Medulla oblongata (tissue), 1 donor: Measurements from ENCODE around the gene HPSE2.
"Not testable (repeated sequence)": the region's sequence is repeated elsewhere in the genome, so short reads cannot be mapped to it uniquely, and the experiment has no call there.

Source experiments
- DNase-seq: peaks from one replicate; pipeline ENCODE4 v3.0.0-alpha.2; 2015; ENCODE audit errors: extremely low spot score

The HPSE2 gene

DNA sequence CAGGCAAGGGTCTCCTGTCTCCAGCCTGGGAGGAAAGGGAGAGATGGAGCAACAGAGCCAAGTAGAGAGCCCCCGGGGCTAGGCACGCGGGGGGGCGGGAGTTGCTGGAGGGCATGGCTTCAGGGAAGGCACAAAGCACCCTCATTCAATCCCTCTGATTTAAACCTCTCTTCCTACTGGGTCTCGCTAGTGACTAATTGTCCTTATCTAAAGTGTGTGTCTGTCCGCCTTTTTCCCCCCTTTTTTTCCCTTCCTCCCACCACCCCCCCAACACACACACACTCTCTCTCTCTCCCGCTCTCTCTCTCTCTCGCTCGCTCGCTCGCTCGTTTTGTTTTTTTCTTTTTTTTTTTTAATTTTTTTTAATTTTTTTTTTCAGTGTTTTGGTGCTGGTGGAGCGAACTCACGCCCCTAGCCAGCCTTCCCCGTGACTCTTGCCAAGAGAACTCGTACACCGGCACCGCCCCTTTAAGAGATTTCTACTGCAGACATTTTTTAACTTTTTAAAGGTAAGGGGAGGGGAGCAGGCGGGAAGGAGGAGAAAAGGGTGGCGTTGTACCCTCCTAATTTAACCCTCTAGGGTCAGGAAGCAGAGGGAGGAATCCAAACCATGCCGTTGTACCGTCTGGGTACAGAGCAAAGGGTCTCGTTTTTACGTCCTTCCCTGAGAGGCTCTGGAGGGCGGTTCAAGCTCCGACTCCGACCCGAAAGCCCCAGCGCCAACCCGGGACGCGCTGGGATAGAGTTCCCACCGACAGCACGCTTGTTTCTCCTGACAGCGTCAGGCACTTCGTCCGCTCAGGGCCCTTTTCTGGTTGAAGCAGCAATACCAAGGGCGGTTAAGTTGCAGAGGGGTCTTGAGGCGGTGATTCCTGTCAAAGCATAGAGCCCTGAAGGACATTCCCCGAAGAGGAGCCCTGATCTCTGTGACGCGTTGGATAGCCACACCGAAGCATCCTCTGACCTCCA lies at the start of gene HPSE2:
HPSE2 (minus strand) TSS at position 195 of the 969 bp plus-strand sequence.
- DNase-seq = no peak

DNA sequence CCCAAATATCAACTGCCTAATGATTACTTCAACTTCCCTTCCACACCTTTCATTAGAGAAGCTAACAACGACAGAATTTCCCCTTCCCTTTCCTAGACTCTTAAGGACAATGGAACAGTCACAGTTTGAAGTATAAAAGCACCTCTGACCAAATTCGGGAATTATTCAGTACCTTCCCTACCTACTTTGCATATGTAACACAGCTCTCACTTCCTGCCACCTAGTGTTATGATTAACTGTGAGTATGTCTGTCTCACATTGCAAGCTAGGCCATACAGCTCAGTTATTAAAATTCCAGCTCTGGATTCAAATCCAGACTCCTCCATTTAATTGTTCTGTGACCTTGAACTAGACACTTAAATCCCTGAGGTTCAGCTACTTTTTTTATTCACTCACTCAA lies 44.8 kb upstream of the HPSE2 start:
- no peak for DNase-seq

DNA sequence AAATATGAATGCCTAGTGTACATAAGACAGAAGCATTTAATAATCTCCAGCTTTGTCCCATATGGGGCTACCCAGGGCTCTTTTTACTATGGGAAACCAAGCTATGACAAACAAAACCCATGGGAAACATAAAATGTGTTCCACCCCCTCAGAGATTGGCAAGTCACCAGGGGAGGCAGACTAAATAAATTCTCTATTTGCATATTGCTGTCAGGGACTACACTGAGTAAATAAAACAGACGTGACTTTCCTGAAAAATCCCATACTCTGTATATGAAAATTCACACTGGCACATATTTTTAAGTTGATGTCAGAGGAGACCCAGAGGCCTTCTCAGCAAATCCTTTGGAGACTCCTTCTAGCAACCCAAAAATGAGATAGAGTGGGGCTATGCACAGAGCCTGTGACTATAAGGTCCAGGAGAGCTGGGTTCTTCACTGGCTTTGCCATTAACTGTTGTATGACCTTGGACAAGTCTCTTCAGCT lies 44.0 kb upstream of the HPSE2 start:
- DNase-seq = no peak

DNA sequence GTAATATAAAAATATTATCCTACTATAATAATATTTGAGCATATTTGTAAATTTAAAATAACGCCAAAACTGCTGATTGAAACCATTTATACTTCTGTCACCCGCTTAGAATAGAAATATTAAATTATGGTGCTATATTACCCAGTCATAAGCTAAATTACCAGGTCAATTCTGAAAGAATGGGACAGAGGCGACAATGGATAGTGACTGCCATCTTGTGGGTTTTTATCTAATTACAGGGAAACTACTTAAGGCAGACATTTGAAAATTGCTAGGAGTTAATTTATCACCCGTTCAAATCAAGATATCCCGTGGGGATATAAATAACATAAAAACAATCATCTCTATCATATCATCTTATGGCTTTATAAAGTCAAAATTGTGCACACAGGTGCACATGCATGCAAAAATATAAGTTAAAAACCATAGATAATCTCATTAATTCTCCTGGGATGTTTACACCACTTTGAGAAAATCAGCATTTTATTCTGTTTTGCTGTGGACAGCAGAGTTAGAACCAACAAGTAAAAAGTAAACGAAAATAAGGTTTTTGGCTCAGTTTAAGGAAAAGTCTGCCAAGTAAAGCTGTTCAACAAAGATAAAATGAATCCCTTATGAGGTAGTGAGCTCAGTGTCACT lies 41.3 kb upstream of the HPSE2 start:
- DNase-seq = no peak

DNA sequence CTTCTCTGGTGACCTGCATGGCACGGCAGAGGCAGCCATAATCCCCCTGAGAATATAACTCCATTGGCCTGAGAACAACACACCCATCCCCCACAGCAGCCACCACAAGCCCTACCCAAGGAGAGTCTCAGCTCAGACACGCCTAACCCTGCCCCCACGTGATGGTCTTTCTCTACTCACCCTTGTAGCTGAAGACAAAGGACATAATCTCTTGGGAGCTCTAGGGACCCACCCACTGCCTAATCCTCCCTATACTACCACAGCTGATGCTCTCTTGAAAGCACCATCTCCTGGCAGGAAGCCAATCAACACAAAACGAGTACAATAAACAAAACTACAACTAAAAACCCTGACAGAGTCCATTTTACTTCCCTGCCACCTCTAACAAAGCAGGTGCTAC lies 30.7 kb upstream of the HPSE2 start:
- no peak for DNase-seq

DNA sequence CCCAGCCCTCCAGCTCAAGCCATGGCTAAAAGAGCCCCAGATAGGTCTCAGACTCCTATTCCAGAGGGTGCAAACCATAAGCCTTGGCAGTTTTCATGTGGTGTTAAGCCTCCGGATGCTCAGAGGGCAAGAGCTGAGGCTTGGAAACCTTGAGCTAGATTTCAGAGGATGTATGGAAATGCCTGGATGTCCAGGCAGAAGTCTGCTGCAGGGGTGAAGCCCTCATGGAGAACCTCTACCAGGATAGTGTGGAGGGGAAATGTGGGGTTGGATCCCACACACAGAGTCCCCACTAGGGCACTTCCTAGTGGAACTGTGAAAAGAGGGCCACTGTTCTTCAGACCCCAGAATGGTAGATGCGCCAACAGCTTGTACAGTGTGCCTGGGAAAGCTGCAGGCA lies 13.2 kb upstream of the HPSE2 start:
- DNase-seq = no peak

DNA sequence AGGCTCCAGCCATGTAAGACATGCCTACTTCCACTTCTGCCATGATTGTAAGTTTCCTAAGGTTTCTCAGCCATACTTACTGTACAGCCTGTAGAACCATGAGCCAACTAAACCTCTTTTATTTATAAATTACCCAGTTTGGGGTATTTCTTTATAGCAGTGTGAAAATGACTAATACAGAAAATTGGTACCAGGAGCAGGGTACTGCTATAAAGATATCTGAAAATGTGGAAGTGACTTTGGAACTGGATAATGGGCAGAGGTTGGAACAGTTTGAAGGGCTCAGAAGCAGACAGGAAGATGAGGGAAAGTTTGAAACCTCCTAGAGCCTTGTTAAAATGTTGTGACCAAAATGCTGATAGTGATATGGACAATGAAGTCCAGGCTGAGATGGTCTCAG lies 12.2 kb upstream of the HPSE2 start:
- not testable (repeated sequence) for DNase-seq

DNA sequence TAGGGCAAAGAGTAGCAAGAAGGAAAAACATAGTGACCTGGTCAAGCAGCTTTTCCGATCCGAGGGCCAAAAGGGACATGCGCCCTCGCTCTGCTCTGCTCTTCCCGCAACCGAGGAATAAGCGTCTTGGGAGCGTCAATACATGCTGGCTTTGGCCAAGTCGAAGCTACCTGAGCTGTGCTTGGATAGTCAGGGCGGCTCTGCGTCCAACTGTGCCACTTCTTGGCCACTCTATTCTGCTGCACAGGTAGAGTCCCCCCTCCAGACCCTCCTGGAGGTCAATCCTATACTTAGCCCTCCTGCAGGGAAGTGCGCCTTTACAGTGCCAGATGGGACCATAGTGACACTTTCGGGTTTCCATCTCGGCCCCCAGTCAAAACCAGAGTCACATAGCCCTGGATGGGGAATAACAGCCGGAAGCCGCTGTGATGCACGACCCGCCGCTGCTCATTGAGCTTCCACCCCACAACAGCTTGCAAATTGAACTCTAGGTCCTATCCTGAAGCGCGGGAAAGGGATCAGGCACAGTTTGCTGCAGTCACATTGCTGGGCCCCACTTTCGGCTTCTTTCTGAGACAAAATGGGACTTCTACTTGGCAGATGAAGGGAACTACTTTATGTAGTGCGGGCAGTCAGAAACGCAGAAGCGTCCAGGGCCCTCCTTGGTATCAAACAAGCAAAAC lies 1.1 kb upstream of the HPSE2 start:
- no peak for DNase-seq

DNA sequence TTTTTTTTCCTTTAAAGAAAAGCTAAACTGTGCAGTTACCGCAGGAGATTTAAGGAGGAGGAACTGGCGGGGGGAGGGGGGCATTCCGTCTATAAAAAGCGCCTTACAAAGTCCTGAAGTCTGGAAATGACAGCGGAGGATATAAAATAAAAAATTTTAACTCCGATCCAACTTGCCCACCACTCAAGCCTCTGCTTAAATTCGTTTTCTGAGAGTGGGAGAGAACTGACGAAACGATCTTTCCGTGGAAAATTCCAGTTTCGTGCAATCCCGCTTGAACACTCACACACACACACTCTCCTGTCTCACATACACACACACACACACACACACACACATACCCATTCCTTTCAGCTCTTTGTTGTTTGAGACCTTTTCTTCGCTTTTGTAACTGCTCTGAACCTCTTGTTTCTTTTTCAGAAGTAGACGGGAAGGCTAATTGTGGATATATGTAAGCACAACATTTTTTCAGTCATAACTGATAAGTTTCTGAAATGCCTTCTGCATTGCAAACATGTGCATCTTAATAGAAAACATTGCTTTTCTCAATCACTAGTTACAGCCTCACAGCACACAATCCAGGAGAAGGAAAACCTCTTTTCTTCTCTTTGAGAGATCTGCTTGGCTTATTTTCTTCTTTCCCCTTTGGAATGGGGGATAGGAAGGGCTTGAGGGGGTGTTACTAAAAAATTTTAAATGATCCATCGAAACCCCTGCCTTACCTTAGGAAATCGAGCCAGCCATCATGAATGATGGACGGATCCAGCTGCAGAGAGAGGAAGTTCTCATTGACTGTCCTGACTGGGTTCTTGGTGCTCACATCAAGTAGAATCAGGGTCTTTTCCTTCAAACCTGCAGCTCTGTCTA lies 628 bp downstream of the HPSE2 start:
- peak; percentile 7 for DNase-seq

DNA sequence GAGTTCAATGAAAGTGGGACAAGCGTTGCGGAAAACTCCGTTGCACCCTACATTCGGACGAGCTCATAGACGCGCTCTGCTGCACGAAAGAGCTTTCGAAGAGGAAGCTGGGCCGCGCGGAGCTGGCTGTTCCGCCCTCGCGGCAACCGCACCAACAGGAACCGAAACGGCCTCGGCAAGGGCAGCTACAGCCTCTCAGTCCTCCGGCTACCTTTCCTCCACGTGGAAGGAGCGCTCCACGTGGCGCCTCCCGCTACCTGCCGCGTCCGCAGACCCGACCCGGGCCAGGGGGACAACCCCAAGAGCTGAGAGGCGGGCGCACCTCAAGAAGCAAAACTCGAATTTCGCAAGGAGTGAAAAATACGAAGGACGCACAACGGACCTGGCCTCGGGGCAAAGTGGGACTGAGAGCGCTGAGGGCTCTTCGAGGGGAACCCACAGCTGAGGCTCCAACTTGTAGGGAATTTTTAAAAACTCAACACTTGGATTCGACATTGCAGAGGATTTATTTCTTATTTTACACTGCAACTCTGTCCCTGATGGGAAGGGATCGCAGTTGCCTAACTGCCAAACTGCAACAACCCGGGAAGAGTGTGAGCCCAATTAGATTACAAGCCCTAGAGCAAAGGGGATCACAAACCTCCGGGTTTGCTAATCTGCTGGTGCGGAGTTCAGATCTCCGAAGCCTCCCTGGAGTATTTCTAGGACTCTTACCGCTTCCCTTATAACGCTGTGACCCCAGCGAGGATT lies 1.4 kb downstream of the HPSE2 start:
- DNase-seq = peak; percentile 63

DNA sequence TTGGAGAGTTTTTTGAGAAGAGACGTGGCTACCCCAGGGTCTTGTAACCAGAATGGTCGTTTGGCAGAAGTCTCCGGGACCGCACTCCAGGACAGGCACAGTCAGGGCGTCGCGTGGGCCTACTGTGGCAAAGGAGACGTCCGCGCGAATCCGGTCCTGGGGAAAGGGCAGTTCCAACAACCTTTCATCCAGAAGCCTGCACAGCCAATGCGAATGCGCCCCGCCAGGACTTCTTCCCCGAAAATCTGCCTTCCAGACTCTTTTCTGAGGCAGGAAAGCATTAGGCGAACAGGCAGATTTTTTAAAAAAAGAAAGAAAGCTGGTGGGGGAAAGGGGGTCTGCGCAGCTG lies 2.0 kb downstream of the HPSE2 start:
- peak; percentile 3 for DNase-seq

DNA sequence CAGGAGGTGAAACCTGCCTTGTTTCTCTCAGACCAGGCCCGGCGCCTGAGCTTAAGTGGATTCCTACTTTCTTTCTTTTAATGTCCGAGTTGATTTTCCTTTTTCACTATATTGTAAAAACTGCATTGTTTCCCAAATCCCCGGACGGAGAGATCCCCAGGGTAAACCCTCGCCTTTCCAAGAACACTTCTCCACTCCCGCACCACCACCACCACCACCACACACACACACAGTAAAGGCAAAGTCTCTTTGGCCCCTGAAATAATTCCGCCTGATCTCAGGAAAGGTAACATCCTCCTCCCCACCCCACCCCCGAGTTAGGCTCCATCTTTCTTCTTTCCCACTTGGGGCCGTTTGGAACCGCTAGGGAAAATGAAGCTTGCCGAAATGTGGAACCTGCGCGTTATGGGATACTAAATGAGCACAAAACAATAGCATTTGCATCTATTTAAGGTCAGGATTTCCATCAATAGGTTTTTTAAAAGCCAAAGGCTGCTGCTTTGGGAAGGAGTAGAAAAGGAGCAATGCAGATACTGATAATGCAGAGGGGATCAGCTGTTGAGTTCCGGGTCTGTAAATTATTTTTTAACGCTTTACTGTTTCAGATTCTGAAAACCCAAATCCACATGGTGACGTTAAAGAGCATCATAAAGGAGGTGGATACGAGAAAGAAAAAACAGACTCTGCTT lies 2.5 kb downstream of the HPSE2 start:
- no peak for DNase-seq

DNA sequence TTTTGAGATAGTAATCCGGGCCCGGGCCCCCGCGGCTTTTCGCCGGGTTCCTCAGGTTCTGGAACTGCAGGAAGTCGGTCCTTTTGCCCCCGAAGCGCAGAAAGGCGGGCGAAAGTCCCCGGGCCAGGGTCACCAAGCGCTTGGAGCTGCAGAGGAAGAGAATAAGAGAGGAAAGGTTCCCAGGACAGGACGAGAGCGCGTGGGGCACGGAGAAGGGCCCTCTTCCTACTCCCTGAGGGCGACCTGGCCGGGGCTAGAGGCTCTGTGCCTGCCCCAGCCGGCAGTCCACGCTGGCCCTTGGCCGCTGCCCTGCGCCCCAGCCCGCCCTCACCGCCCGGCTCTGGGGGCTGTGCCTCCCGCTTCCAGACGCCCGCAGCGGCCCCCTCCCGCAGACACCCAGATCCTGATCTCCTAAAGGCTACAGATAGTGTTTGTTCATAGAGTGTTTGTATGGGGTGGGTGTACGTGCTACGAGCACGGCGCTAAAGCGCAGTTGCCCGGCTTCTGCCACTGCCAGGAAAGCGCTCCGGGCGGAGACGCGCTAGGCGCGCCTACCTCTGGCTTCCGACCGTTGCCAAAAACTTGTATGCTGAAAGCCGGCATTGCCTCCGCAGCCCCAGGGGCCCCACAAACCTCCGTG lies 3.2 kb downstream of the HPSE2 start:
- peak; percentile 3 for DNase-seq

DNA sequence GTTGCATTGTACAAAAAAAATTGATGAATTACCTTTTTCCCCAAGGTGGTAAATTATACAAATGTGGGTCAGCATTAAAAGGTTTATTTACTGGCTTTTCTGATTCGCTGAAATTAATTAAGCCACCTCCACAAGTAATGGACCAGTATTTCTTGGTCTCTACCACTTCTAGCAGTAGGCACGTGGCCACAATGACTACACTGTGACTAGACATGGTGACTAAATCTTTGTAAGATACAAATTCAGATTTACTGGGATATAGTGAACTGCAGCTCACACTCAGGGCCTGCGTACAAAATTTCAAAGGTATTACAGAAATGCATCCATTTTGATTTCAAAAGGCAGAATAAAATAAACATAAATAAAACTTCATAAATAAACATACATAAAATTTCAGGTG lies 10.9 kb downstream of the HPSE2 start:
- no peak for DNase-seq

DNA sequence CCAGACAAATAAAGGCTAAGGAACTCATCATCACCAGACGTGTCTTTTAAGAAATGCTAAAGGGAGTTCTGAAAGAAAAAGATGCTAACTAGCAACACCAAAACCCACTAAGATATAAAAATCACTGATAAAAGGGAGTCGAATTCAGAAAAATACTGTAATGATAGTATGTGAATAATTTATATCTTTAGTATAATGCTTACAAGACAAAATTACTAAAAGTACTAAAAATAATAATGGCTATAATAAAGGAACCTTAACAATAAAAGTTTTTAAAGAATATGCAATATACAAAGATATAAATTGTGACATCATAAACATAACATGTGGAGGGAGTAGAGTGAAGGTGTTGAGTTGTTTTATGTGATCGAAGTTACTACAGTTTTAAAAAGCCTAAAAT lies 28.3 kb downstream of the HPSE2 start:
- DNase-seq = no peak

DNA sequence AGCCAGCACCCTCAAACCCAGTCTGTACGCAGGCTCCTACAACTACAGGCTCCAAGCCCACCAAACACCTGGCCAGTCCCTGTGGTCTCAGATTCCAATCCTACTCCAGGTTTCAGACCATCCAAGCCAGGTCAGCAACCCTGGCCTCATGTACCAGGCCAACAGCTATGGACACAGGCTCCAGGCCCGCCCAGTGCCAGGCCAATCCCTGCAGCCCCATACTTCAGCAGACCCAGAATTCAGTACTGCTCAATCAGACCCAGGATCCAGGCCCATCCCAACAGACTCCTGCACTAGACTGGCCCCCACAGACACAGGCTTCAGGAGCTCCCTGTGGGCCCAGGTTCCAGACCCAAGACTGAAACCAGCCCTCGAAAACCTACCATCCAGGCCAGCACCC lies 32.3 kb downstream of the HPSE2 start:
- DNase-seq = no peak

DNA sequence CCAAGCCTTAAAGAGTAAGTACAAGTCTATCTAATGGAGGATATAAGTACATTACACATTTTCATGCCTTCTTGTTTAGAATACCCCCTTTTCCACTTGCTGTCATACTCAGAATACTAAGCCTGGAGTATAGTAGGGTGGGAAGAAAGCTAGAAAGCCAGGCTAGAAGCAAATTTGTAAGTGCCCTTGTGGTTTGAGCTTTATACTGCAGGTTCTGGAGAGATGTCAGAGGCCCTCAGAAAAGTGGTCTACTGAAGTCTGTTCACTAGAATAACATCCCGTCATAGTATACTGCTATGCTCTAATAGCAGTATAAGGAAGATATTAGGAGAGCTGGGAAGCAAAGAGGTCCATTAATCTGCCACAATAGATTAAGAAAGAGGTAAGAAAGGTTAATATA lies 62.7 kb downstream of the HPSE2 start:
- no peak for DNase-seq

DNA sequence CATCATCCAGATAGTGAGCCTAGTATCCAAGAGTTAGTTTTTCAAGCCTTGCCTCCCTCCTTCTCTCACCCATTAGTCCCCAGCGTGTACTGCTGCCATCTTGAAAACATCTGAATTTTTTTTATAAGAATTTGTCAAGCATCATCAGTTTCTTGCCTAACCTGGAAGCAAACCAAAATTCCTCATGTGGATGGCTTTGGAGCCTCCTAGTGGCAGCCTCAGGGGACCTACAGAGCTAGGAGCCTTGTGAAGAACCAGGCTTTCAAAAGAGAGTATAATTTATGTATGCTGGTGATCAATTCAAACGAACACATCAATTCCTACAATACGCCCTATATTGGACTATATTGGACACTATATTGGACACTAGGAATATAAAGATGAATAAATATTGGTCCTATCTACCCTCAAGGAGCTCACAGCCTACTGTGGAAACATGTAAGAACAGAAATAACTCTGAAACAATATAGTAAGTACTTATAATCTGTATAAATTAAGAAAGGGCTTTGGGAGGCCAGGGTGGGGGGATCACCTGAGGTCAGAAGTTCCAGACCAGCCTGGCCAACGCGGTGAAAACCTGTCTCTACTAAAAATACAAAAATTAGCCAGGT lies 63.4 kb downstream of the HPSE2 start:
- peak; percentile 55 for DNase-seq

DNA sequence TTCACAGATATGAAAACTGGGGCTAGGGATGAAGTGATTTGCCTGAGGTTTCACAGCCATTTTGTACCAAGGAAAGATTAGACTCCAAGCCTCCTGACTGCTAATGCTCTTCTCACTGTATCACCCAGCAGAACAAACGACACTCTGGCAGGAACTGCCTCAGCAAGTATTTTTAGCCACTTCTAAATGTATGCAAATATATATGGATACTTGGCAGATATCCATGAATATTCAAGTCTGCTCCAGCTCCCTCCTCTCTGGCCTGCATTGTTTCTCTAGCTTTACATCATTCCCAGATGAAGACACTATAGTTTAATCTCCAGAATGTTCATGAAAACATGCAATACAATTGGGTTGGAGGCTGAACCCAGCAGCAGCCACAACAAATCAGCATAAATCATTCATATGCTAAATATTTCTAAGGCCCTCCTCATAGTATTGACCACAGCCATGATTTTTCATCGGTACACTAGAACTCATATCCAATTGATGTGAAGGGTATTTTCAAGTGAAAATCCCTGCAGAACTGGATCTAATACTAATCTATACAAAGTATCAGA lies 65.5 kb downstream of the HPSE2 start:
- DNase-seq = no peak
